Epithelial cell of esophagus (primary cell): ENCODE results near the gene SHOC2.

Experiments used
- DNase-seq: peaks from one replicate; pipeline ENCODE4 v3.0.0; 2010; ENCODE audit warnings: low read depth
- H3K4me3 ChIP-seq: 2 replicates; pipeline ENCODE4 v1.5.1; 2011; ENCODE audit warnings: mild to moderate bottlenecking, low read length, control low read depth
- TF ChIP-seq, protein P1 (sequence below): IDR thresholded peaks from 2 replicates; pipeline ENCODE4 v1.5.1; 2011; ENCODE audit warnings: low read depth, mild to moderate bottlenecking, low read length, control low read depth, inconsistent platforms; ENCODE audit not compliant: insufficient read depth; ENCODE audit errors: missing control alignments

Gene SHOC2

DNA sequence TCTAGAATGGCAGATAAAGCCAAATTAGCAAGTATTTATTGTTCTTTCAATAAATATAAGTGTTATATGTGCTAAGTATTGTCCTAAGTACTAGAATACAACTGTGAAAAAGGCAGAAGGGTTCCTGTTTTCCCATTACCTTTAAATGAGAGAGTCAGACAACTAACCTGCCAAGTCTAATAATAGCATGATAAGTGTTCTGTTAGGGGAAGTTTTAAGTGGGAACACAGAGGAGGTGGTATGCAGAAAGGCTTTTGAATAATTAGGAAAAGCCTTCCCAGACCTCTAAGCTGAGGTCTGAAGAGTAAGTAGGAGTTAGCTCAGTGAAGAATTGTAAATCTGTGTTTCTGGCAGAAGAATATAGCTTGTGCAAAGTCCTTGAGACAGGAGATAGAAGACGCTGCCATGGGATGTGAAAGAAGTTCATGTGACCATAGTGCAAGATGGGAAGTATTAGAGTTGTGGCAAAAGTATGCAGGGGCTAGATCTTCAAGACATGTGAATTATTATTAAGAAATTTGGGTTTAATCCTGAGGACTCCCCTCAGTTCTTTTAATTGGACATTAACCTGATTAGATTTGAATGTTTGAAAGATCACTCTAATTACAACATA lies 12.5 kb downstream of the SHOC2 start:
- no peak for DNase-seq
- H3K4me3 ChIP-seq: no peak overlapping the region
- TF ChIP-seq, protein P1, sequence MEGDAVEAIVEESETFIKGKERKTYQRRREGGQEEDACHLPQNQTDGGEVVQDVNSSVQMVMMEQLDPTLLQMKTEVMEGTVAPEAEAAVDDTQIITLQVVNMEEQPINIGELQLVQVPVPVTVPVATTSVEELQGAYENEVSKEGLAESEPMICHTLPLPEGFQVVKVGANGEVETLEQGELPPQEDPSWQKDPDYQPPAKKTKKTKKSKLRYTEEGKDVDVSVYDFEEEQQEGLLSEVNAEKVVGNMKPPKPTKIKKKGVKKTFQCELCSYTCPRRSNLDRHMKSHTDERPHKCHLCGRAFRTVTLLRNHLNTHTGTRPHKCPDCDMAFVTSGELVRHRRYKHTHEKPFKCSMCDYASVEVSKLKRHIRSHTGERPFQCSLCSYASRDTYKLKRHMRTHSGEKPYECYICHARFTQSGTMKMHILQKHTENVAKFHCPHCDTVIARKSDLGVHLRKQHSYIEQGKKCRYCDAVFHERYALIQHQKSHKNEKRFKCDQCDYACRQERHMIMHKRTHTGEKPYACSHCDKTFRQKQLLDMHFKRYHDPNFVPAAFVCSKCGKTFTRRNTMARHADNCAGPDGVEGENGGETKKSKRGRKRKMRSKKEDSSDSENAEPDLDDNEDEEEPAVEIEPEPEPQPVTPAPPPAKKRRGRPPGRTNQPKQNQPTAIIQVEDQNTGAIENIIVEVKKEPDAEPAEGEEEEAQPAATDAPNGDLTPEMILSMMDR: no peak

DNA sequence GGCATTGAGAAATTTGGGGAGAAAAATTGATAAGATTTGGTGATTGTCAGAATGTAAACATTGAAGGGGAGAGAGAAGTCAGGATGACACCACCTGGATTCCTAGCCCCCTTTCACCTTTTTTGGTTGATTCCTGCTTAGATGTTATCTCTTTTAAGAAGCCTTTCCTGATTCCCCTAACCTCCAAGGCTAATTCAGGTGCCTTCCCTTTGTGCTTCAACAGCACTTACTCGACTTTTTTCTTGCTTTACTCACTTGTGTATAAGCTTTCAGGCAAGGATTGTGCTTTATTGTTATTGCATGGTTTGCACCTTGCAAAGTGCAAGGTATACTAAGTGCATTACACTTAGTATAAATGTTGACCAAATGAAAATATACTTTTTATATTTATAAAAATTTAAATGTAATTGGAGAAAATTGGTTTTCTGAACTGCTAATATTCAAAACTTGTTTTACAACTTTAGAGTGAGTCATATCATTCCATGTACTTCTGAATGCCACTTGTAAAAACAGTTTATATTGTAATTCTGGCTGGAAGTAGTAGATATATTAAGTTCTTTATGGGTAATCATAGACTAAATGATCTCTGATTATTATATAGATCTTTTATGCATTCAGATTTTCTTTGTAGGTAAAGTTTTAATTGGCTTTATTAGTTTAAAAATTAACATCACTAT lies 13.2 kb downstream of the SHOC2 start:
- TF ChIP-seq, protein P1: no peak
- peak; percentile 43 for DNase-seq
- H3K4me3 ChIP-seq: no peak overlapping the region

DNA sequence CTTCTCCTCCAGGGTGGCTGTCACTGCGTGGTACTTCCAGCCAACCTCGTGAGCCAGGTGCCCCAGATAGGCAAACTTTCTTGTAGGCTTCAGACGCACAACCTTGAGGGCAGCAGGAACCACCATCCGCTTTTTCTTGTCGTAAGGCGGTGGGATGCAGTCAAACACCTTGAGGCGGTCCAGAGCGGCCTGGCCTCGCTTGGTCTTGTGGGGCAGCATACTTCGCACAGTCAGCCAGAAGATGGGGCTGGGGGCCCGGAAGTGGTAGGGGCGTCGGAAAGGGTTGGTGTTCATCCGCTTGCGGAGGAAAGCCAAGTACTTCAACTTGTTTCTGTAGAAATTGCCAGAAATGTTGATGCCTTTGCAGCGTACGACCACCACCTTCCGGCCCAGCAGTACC lies 17.4 kb downstream of the SHOC2 start:
- TF ChIP-seq, protein P1: no peak
- no peak overlapping the region for H3K4me3 ChIP-seq
- no peak for DNase-seq

GRCh38 chr10:110939419-110939818 lies 20.0 kb downstream of the SHOC2 start:
- DNase-seq: no peak
- TF ChIP-seq, protein P1: no peak
- H3K4me3 ChIP-seq: no peak overlapping the region

DNA sequence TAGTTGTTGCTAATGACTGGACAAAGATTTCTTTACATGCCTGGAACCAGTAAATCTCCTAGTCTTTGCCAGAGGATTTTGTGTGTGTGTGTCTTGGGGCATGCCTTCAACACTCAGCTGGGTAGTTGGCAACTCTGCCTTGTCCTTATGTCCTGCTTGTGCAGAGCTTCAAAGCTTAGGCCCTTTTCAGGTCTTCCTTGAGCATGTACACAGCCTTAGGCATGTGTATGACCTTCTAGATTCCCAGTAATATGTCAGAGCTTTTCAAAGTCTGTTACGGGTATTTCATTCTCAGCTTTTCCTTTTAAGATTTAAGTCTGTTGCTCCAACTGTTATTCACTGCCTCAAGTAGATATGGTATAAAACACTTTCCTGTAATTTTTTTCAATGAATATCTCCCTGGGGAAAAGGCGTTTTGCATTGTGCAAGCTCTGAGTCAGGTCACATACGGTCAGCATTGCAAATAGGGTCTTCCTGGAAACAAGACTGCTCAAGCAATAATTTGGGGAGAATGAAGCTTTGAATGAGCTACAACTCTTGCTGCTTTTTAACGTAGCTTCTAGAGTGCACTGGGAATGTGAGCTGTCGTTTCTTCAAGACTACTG lies 25.5 kb downstream of the SHOC2 start:
- peak; percentile 29 for DNase-seq
- TF ChIP-seq, protein P1: no peak
- H3K4me3 ChIP-seq: no peak overlapping the region

DNA sequence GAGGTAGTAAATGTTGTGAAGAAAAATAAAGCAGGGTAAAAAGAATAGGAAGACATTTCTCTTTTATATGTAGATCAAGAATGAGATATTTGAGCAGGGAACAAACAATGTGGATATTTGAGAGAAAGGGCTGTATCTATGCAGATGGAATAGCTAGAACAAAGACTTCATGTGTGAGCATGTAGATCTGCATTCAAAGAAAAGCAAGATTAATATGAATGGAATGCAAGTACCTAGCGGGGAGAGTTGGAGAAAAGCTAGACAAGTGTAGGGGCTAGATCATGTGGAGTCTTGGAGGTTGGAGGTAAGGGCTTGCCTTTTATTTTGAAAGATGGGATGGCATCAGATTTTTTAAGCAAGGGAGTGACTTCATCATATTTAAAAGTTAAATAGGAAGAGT lies 27.1 kb downstream of the SHOC2 start:
- TF ChIP-seq, protein P1: no peak

More for the DNA sequence above, 27.1 kb downstream of the SHOC2 start:
- DNase-seq: peak; percentile 53
- H3K4me3 ChIP-seq: no peak overlapping the region
